ENCODE measurements around the gene CNOT9. TPM values are rescaled to one million over a fixed set of nuclear protein-coding genes. Genes with fewer than 3 reads are reported as not detected.

CNOT9 gene
- total RNA-seq, 1 donor from 2014 or later, result 72.3 TPM

DNA sequence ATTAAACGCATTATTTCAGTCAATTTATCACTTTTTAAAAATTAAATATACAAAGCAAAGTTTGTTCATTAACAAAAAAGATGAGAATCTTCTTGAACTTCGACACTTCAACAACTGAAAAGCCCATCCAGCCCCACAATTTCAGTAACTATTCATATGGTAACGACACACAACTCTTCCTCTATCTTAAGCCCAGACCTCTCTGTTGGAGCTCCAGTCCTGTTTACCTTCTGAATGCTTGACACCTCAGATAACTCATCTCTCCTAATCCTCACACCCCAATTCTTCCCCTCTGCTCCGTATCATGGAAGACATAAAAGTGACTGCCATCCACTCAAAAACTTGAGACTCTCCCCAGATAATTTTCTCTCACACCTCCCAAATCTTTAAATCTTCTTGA is 13.1 kb upstream of the CNOT9 start:
- DNase-seq (ENCODE audit: low spot score, unreplicated experiment), result no peak
- no peaks in the 10 kb centered on the region for H3K27me3 Mint-ChIP-seq
- no peak overlapping the region for H3K27ac Mint-ChIP-seq
- peaks cover 4% of the 10 kb centered on the region for H3K9me3 Mint-ChIP-seq (ENCODE audit: low read depth)
- peaks cover 31% of the 10 kb centered on the region for H3K36me3 Mint-ChIP-seq (ENCODE audit: insufficient read depth)
- H3K4me3 Mint-ChIP-seq (ENCODE audit: low read depth), result no peak overlapping the region
- TF ChIP-seq, protein P1, sequence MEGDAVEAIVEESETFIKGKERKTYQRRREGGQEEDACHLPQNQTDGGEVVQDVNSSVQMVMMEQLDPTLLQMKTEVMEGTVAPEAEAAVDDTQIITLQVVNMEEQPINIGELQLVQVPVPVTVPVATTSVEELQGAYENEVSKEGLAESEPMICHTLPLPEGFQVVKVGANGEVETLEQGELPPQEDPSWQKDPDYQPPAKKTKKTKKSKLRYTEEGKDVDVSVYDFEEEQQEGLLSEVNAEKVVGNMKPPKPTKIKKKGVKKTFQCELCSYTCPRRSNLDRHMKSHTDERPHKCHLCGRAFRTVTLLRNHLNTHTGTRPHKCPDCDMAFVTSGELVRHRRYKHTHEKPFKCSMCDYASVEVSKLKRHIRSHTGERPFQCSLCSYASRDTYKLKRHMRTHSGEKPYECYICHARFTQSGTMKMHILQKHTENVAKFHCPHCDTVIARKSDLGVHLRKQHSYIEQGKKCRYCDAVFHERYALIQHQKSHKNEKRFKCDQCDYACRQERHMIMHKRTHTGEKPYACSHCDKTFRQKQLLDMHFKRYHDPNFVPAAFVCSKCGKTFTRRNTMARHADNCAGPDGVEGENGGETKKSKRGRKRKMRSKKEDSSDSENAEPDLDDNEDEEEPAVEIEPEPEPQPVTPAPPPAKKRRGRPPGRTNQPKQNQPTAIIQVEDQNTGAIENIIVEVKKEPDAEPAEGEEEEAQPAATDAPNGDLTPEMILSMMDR (IDR thresholded peaks at IDR 0.05; ENCODE audit: unreplicated experiment), result no peak
- H3K4me1 Mint-ChIP-seq (ENCODE audit: low read depth), result no peaks in the 10 kb centered on the region

DNA sequence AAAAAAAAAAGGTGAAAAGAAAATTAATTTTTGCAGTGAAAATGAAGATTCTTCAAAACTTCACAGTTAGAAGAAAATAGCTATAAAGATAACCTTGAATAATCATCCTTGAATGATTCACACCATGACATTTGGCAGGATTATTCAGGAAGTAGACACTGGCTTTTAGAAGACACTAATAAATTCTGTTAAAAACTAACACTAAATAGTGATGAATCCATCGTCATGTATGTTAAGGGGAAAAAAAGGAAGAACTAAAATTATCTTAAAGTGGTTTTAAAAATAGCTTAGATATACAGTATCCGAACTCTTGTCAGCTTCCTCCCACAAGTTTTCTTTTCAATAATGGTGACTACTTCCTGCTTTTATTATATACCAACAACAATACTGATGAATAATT is 10.7 kb upstream of the CNOT9 start:
- no peaks in the 10 kb centered on the region for H3K27me3 Mint-ChIP-seq
- peaks cover 26% of the 10 kb centered on the region for H3K36me3 Mint-ChIP-seq (ENCODE audit: insufficient read depth)
- no peak for DNase-seq (ENCODE audit: low spot score, unreplicated experiment)
- H3K4me1 Mint-ChIP-seq (ENCODE audit: low read depth), result no peaks in the 10 kb centered on the region
- no peak overlapping the region for H3K27ac Mint-ChIP-seq
- TF ChIP-seq, protein P1 (IDR thresholded peaks at IDR 0.05; ENCODE audit: unreplicated experiment), result no peak
- H3K9me3 Mint-ChIP-seq (ENCODE audit: low read depth), result peaks cover 4% of the 10 kb centered on the region
- H3K4me3 Mint-ChIP-seq (ENCODE audit: low read depth), result no peak overlapping the region

DNA sequence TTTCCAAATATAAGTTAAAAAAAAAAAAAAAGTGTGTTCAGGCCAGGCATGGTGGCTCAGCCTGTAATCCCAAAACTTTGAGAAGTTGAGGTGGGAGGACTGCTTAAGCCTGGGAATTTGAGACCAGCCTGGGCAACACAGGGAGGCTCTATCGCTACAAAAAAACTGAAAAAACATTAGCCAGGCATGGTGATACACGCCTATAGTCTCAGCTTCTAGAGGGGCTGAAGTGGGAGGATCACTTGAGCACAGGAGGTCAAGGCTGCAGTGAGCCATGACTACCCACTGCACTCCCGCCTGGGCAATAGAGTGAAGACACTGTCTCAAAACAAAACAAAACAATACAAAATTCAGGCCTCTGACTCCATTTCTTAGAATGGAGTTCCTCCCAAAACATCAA is 9.7 kb upstream of the CNOT9 start:
- no peaks in the 10 kb centered on the region for H3K4me1 Mint-ChIP-seq (ENCODE audit: low read depth)
- no peak overlapping the region for H3K27ac Mint-ChIP-seq
- peaks cover 18% of the 10 kb centered on the region for H3K36me3 Mint-ChIP-seq (ENCODE audit: insufficient read depth)
- H3K4me3 Mint-ChIP-seq (ENCODE audit: low read depth), result no peak overlapping the region
- DNase-seq (ENCODE audit: low spot score, unreplicated experiment), result no peak
- TF ChIP-seq, protein P1 (IDR thresholded peaks at IDR 0.05; ENCODE audit: unreplicated experiment), result no peak
- H3K9me3 Mint-ChIP-seq (ENCODE audit: low read depth), result no peaks in the 10 kb centered on the region
- H3K27me3 Mint-ChIP-seq, result no peaks in the 10 kb centered on the region

DNA sequence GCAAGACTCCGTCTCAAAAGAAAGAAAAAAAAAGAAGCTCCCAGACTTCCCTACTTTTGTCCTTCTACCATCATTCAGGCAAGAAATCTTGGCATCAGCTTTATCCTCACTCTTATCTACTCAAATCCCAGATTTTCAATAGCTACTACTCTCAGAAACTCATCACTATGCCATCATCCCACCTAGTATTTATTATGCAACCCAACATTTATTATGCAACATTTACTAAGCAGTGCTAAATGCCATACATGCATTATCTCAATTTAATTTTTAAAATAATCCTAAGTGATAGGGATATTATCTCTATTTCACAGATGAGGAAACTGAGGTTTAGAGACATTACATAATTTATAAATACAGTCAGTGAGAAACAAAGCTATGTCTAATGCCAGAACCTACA is 4.6 kb upstream of the CNOT9 start:
- Mint-ChIP-seq H3K9me3 (ENCODE audit: low read depth) (no peaks in the 10 kb centered on the region), H3K4me1 (ENCODE audit: low read depth) (peaks cover 14% of the 10 kb centered on the region), H3K27me3 (no peaks in the 10 kb centered on the region), H3K36me3 (ENCODE audit: insufficient read depth) (peaks cover 7% of the 10 kb centered on the region), H3K4me3 (ENCODE audit: low read depth) (no peak overlapping the region), H3K27ac (peak overlapping the region; percentile 27)
- TF ChIP-seq, protein P1 (IDR thresholded peaks at IDR 0.05; ENCODE audit: unreplicated experiment), result no peak
- DNase-seq (ENCODE audit: low spot score, unreplicated experiment), result no peak

DNA sequence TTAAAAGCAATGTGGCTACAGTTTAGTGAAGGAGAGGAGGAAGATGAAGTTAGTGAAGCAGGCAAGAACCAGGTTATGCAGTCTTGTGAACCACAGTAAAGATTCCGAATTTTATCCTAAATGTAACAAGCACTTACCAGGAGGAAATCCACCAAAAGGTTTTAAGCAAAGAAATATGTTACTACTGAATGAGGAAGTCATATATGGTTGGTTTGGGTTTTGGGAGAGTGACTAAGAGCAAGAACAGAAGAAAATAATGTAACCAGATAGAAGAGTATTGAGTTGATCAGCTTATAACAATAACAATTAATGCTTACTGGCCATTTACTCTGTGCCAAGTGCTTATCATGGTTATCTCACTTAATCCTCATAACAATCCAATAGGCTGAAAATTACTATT is 2.3 kb upstream of the CNOT9 start:
- TF ChIP-seq, protein P1 (IDR thresholded peaks at IDR 0.05; ENCODE audit: unreplicated experiment), result no peak
- peak overlapping the region; percentile 88 for H3K4me3 Mint-ChIP-seq (ENCODE audit: low read depth)
- DNase-seq (ENCODE audit: low spot score, unreplicated experiment), result no peak
- H3K36me3 Mint-ChIP-seq (ENCODE audit: insufficient read depth), result peaks cover 6% of the 10 kb centered on the region
- no peak overlapping the region for H3K27ac Mint-ChIP-seq
- H3K27me3 Mint-ChIP-seq, result no peaks in the 10 kb centered on the region
- no peaks in the 10 kb centered on the region for H3K9me3 Mint-ChIP-seq (ENCODE audit: low read depth)
- H3K4me1 Mint-ChIP-seq (ENCODE audit: low read depth), result peaks cover 29% of the 10 kb centered on the region

All from progenitor cell of endocrine pancreas (in vitro differentiated cells).